Activated naive CD4-positive, alpha-beta T cell treated with anti-CD3 and anti-CD28 coated beads for 36 hours (primary cell): Measurements from ENCODE around the gene RALGAPA1. TPM values are rescaled to one million over a fixed set of nuclear protein-coding genes. Genes with fewer than 3 reads are reported as not detected.
"Not testable (repeated sequence)": the region's sequence is repeated elsewhere in the genome, so short reads cannot be mapped to it uniquely, and the experiment has no call there.

Experiments used
- CTCF ChIA-PET: fragments of 350-600 bp; sonication (Branson Sonifier 250); formaldehyde crosslinking; loops from one replicate; lab custom pipeline; 2021; ENCODE audit warnings: antibody characterized with exemption; lab: Charles Lee
- DNase-seq: peaks from one replicate; pipeline ENCODE4 v3.0.0-alpha.2; 2020
- H3K27ac Mint-ChIP-seq: one replicate; pipeline ENCODE4 v1.8.0; 2021; ENCODE audit warnings: mild to moderate bottlenecking, mixed read lengths
- H3K27me3 Mint-ChIP-seq: one replicate; pipeline ENCODE4 v1.8.0; 2021; ENCODE audit warnings: low read depth, mixed read lengths
- H3K36me3 Mint-ChIP-seq: one replicate; pipeline ENCODE4 v1.8.0; 2021; ENCODE audit warnings: low read depth, mixed read lengths
- H3K4me1 Mint-ChIP-seq: one replicate; pipeline ENCODE4 v1.8.0; 2021; ENCODE audit warnings: low read depth, mixed read lengths
- H3K4me3 Mint-ChIP-seq: one replicate; pipeline ENCODE4 v1.8.0; 2021; ENCODE audit warnings: mild to moderate bottlenecking, moderate library complexity, mixed read lengths
- H3K9me3 Mint-ChIP-seq: one replicate; pipeline ENCODE4 v1.8.0; 2021; ENCODE audit warnings: mixed read lengths
- intact Hi-C: fragments of 100-400 bp; cut with micrococcal nuclease; formaldehyde crosslinking; loops from one replicate; pipeline ENCODE4 v1.15.1; 2023
- total RNA-seq, 2 experiments: library from RNA; stranded (reverse); gene quantifications; one replicate each; pipeline ENCODE4 v1.2.3, GENCODE V29; 2021

RALGAPA1 gene
- total RNA-seq, 2 experiments from 2014 or later = 18.6 to 21.0 TPM

GRCh38 chr14:35835208-35835982 lies 26.3 kb upstream of the RALGAPA1 start:
- intact Hi-C loops = no loop called here
- Mint-ChIP-seq H3K36me3 (peaks cover 48% of the 10 kb centered on the region), H3K4me3 (no peak overlapping the region), H3K9me3 (peaks cover 9% of the 10 kb centered on the region), H3K27ac (no peak overlapping the region), H3K4me1 (peaks cover 2% of the 10 kb centered on the region), H3K27me3 (no peaks in the 10 kb centered on the region)
- CTCF ChIA-PET = interaction anchor here (1.2 to 2.0 kb wide), 3 partner anchors 14 to 63 kb away, joined by 4 to 7 read pairs (median 5); no protein-coding TSS in a partner anchor
- DNase-seq = no peak

DNA sequence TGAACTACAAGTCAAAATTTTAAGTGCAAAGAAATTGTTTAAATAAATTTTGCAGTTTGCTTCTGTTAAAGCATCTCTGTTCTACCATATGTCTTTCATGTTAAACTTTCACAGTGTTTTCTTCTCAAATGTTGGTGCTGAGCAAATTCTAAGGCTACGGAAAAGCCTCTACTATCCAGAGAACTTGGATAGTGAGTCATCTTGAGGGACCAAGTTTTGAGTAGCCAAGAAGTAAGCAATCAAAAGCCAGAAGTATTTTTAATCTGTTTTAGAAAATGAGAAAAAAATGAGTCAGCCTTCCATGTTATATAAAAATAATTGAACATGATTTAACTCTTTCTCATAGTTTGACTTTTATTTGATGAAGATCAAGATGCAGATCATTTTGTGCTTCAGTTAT lies 20.4 kb upstream of the RALGAPA1 start:
- no peak for DNase-seq
- peaks cover 30% of the 10 kb centered on the region for H3K4me1 Mint-ChIP-seq
- H3K4me3 Mint-ChIP-seq = no peak overlapping the region
- peaks cover 10% of the 10 kb centered on the region for H3K36me3 Mint-ChIP-seq
- H3K9me3 Mint-ChIP-seq = no peaks in the 10 kb centered on the region
- intact Hi-C loops = loop anchor here (5.0 kb wide), 4 partner anchors 142 to 1367 kb away; partner anchors contain the start of genes EAPP, FAM177A1 and SPTSSA
- H3K27ac Mint-ChIP-seq = no peak overlapping the region
- CTCF ChIA-PET = no interaction called here
- H3K27me3 Mint-ChIP-seq = no peaks in the 10 kb centered on the region

DNA sequence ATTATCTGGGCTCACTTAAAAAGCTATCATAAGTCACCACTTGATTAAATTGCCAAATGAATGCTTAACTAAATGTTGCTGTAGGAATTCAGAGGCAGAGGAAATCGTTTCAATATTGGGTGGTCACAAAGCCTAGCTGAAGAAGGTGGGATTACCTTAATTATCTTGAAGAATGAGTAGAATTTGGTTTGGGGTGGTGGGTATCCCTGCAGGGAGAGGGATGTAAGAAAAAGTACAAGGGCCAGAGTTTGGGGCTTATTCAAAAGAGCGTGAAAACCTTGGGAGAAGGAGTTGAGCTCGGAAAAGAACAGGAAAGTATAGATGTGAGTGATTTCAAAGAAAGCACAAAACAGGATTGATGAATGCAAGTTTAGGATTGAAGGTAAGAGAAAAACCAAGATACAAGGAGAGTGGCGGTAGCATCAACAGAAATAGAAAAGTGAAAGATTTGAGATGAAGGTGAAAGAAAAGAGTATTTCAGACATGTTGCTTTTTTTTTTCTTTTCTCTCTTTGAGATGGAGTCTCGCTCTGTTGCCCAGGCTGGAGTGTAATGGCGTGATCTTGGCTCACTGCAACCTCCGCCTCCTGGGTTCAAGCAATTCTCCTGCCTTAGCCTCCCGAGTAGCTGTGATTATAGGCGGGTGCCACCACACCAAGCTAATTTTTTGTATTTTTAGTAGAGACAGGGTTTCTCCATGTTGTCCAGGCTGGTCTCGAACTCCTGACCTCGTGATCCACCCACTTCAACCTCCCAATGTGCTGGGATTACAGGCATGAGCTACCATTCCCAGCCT lies 18.8 kb upstream of the RALGAPA1 start:
- CTCF ChIA-PET = interaction anchor here (0.6 to 3.7 kb wide), 2 partner anchors 11 to 174 kb away, joined by 3 to 22 read pairs; no protein-coding TSS in a partner anchor
- no peak for DNase-seq
- no peaks in the 10 kb centered on the region for H3K9me3 Mint-ChIP-seq
- peaks cover 29% of the 10 kb centered on the region for H3K4me1 Mint-ChIP-seq
- intact Hi-C loops = loop anchor here (2.0 to 5.0 kb wide), 6 partner anchors 141 to 1366 kb away; partner anchors contain the start of genes EAPP, FAM177A1, INSM2 and PSMA6
- peak overlapping the region; percentile 17 for H3K27ac Mint-ChIP-seq
- H3K36me3 Mint-ChIP-seq = peaks cover 10% of the 10 kb centered on the region
- no peaks in the 10 kb centered on the region for H3K27me3 Mint-ChIP-seq
- peak overlapping the region; percentile 84 for H3K4me3 Mint-ChIP-seq

DNA sequence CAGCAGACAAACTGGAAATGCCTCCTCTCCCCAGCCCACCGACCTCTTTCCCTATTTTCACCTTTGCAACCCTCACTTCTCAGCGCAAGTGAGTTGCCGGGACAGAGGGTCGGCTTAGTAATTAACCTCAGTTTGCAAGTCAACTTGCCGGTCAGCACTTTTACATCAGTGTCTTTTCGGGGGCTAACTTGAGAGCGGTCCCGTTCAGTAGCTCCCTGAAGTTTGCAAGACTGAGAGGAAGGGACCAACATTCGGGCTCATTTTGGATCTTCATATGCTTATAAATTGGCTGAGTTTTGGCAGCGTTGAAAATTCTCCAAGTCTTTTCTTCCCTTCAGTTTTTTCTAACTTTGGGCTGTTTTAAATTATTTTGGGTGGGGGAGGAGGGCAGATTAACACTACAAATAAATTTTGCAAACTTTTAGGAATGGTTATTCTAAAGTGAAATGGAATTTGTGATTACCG lies 17.9 kb upstream of the RALGAPA1 start:
- intact Hi-C loops = loop anchor here (1.0 to 5.0 kb wide), 13 partner anchors 18 to 1365 kb away; partner anchors contain the start of genes EAPP, FAM177A1, INSM2 and MBIP
- CTCF ChIA-PET = interaction anchor here (0.6 to 3.7 kb wide), 5 partner anchors 10 to 157 kb away, joined by 3 to 22 read pairs (median 7); partner anchors contain the start of gene RALGAPA1
- Mint-ChIP-seq H3K27me3 (no peaks in the 10 kb centered on the region), H3K4me1 (peaks cover 29% of the 10 kb centered on the region), H3K4me3 (peak overlapping the region; percentile 84), H3K36me3 (peaks cover 9% of the 10 kb centered on the region), H3K9me3 (no peaks in the 10 kb centered on the region), H3K27ac (peak overlapping the region; percentile 70)
- DNase-seq = no peak

DNA sequence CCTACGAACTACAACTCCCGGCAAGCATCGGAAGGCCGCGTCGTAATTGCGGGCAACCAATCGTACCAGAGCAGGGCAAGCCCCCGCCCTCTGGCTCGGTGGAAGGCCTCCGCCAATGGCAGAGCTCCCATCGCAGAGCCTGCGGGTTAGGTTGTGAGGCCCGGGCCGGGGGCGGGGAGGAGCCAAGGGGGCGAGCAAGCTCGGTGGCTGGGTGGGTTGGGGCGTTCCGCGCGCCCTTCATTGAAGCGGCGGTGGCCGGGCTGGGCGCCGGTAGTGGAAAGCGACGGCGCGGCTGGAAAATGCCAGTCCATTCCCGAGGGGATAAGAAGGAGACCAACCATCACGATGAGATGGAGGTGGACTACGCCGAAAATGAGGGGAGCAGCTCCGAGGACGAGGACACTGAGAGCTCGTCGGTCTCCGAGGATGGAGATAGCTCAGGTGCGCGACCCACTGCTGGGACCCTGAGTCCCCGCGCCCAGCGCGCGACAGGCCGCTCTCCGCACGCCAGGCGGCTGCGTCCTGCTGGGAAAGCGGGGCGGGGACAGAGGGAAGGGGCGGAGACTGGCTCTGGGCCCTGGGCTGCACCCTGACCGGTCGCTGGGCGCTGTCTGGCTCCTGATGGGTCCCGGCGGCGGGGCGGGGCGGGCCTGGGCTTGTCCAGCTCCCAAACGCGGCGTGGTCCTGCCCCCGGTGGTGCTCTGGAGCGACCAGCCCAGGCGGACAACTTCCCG lies 17.3 kb upstream of the RALGAPA1 start, which contains the start of gene BRMS1L:
Gene BRMS1L, plus strand, starts transcription at position 121 of the 734 bp plus-strand sequence. Its CDS starts 179 bp downstream, at position 300.
- Mint-ChIP-seq H3K4me1 (peaks cover 29% of the 10 kb centered on the region), H3K9me3 (no peaks in the 10 kb centered on the region), H3K27me3 (no peaks in the 10 kb centered on the region), H3K4me3 (peak within 1 kb of the TSS; percentile 84), H3K27ac (peak within 1 kb of the TSS; percentile 92), H3K36me3 (peaks cover 3% of the 10 kb centered on the region)
- DNase-seq = peak; percentile 99
- CTCF ChIA-PET = interaction anchor here (0.6 to 3.7 kb wide), 6 partner anchors 10 to 158 kb away, joined by 3 to 22 read pairs (median 6); partner anchors contain the start of gene RALGAPA1
- intact Hi-C loops = loop anchor here (1.0 to 5.0 kb wide), 13 partner anchors 17 to 1364 kb away; partner anchors contain the start of genes EAPP, FAM177A1, INSM2 and MBIP

DNA sequence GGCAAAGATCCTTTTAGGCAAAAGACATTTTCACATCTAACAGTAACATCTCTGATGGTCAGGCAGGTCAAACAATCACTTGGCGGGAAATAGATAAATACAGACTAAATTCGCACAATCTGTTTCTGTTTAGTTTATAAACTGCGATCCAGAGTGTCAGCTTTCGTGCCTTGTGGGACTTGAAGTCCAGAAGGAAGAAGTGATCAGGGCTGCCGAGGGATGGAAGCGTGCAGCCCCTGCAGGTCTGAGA lies 16.8 kb upstream of the RALGAPA1 start:
- no peak for DNase-seq
- intact Hi-C loops = loop anchor here (1.0 to 5.0 kb wide), 13 partner anchors 17 to 1364 kb away; partner anchors contain the start of genes EAPP, FAM177A1, INSM2 and MBIP
- no peaks in the 10 kb centered on the region for H3K9me3 Mint-ChIP-seq
- H3K36me3 Mint-ChIP-seq = no peaks in the 10 kb centered on the region
- peaks cover 29% of the 10 kb centered on the region for H3K4me1 Mint-ChIP-seq
- H3K4me3 Mint-ChIP-seq = peak overlapping the region; percentile 84
- peak overlapping the region; percentile 92 for H3K27ac Mint-ChIP-seq
- CTCF ChIA-PET = interaction anchor here (1.2 to 3.7 kb wide), 5 partner anchors 9 to 83 kb away, joined by 3 to 22 read pairs (median 7); partner anchors contain the start of gene RALGAPA1
- H3K27me3 Mint-ChIP-seq = no peaks in the 10 kb centered on the region

GRCh38 chr14:35824446-35825165 lies 15.5 kb upstream of the RALGAPA1 start:
- not testable (repeated sequence) for DNase-seq, H3K36me3 Mint-ChIP-seq, H3K9me3 Mint-ChIP-seq, H3K27me3 Mint-ChIP-seq, H3K27ac Mint-ChIP-seq
- peaks cover 27% of the 10 kb centered on the region for H3K4me1 Mint-ChIP-seq
- peak overlapping the region; percentile 84 for H3K4me3 Mint-ChIP-seq
- CTCF ChIA-PET = interaction anchor here (3.7 kb wide), 1 partner anchor 8 kb away, joined by 22 read pairs; no protein-coding TSS in a partner anchor
- intact Hi-C loops = loop anchor here (5.0 kb wide), 4 partner anchors 137 to 1362 kb away; partner anchors contain the start of genes EAPP, FAM177A1 and SPTSSA

- CTCF ChIA-PET = interaction anchor here (0.6 to 2.3 kb wide), 10 partner anchors 9 to 876 kb away, joined by 3 to 8 read pairs (median 4); partner anchors contain the start of gene RALGAPA1
- no peak overlapping the region for H3K4me3 Mint-ChIP-seq
- intact Hi-C loops = loop anchor here (1.0 kb wide), 1 partner anchor 13 kb away; the partner anchor contains the start of gene RALGAPA1
Observed at GRCh38 chr14:35822501-35822900, 13.4 kb upstream of the RALGAPA1 start.

GRCh38 chr14:35821564-35822411 lies 12.7 kb upstream of the RALGAPA1 start:
- intact Hi-C loops = loop anchor here (1.0 kb wide), 1 partner anchor 12 kb away; the partner anchor contains the start of gene RALGAPA1
- no peaks in the 10 kb centered on the region for H3K36me3 Mint-ChIP-seq
- no peaks in the 10 kb centered on the region for H3K9me3 Mint-ChIP-seq
- H3K27ac Mint-ChIP-seq = no peak overlapping the region
- no peaks in the 10 kb centered on the region for H3K27me3 Mint-ChIP-seq
- CTCF ChIA-PET = interaction anchor here (0.6 to 2.3 kb wide), 11 partner anchors 9 to 299 kb away, joined by 3 to 8 read pairs (median 3); partner anchors contain the start of gene RALGAPA1
- DNase-seq = peak; percentile 35
- H3K4me3 Mint-ChIP-seq = no peak overlapping the region
- peaks cover 6% of the 10 kb centered on the region for H3K4me1 Mint-ChIP-seq

More at GRCh38 chr14:35822501-35822900, 13.4 kb upstream of the RALGAPA1 start:
- Mint-ChIP-seq H3K4me1 (peaks cover 12% of the 10 kb centered on the region), H3K9me3 (no peaks in the 10 kb centered on the region), H3K36me3 (no peaks in the 10 kb centered on the region), H3K27ac (no peak overlapping the region), H3K27me3 (no peaks in the 10 kb centered on the region)
- DNase-seq = no peak
